ENCODE data around the gene STAT3. TPM values are rescaled to one million over a fixed set of nuclear protein-coding genes. Genes with fewer than 3 reads are reported as not detected.

The STAT3 gene
- total and polyA plus RNA-seq, 9 of the 15 experiments (the other 6 are each of a cell fraction or from before 2014, with no cell fraction given): 90.0 to 179 (median 114) TPM

DNA sequence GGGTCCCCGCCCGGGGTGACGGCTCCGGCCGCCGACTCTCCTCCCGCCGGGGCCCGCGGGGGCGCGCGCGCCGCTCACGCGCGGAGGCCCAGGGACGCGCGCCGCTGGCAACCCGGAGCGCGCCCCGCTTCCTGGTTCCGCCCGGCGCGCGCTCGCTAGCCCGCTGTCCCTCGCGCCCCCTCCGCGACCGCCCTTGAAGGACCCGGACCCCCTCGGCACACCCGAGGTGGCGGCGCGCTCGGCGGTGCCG lies 112.0 kb downstream of the STAT3 start, which contains the start of gene STAT5B (continued):
- no peak for TF ChIP-seq ZC3H8 (IDR thresholded peaks at IDR 0.05)
- TF ChIP-seq MCM7 (IDR thresholded peaks at IDR 0.05): no peak
- TF ChIP-seq ZNF324 (CRISPR knock-in tag; IDR thresholded peaks at IDR 0.05): no peak
- peak; percentile 89 for TF ChIP-seq CCNT2 (IDR thresholded peaks at IDR 0.05; ENCODE audit: borderline replicate concordance, extremely low read depth, insufficient read length, low read depth, low read length)
- TF ChIP-seq ZKSCAN3 (CRISPR knock-in tag; IDR thresholded peaks at IDR 0.05): no peak
- TF ChIP-seq, protein P1, sequence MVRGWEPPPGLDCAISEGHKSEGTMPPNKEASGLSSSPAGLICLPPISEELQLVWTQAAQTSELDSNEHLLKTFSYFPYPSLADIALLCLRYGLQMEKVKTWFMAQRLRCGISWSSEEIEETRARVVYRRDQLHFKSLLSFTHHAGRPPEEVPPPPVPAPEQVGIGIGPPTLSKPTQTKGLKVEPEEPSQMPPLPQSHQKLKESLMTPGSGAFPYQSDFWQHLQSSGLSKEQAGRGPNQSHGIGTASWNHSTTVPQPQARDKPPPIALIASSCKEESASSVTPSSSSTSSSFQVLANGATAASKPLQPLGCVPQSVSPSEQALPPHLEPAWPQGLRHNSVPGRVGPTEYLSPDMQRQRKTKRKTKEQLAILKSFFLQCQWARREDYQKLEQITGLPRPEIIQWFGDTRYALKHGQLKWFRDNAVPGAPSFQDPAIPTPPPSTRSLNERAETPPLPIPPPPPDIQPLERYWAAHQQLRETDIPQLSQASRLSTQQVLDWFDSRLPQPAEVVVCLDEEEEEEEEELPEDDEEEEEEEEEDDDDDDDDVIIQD (CRISPR knock-in tag; IDR thresholded peaks at IDR 0.05): no peak
- TF ChIP-seq PHF20 (IDR thresholded peaks at IDR 0.05; ENCODE audit: partially characterized antibody): no peak
- TF ChIP-seq, protein P2, sequence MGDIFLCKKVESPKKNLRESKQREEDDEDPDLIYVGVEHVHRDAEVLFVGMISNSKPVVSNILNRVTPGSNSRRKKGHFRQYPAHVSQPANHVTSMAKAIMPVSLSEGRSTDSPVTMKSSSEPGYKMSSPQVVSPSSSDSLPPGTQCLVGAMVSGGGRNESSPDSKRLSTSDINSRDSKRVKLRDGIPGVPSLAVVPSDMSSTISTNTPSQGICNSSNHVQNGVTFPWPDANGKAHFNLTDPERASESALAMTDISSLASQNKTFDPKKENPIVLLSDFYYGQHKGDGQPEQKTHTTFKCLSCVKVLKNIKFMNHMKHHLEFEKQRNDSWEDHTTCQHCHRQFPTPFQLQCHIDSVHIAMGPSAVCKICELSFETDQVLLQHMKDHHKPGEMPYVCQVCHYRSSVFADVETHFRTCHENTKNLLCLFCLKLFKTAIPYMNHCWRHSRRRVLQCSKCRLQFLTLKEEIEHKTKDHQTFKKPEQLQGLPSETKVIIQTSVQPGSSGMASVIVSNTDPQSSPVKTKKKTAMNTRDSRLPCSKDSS (IDR thresholded peaks at IDR 0.05; ENCODE audit: low read depth, partially characterized antibody): no peak
- TF ChIP-seq NONO (IDR thresholded peaks at IDR 0.05; ENCODE audit: low read depth in 2 of 2, low read length in 1 of 2): peak in 1 of 2 experiments; percentile 53; a peak in 1 of 4 replicates
- TF ChIP-seq, protein P3, sequence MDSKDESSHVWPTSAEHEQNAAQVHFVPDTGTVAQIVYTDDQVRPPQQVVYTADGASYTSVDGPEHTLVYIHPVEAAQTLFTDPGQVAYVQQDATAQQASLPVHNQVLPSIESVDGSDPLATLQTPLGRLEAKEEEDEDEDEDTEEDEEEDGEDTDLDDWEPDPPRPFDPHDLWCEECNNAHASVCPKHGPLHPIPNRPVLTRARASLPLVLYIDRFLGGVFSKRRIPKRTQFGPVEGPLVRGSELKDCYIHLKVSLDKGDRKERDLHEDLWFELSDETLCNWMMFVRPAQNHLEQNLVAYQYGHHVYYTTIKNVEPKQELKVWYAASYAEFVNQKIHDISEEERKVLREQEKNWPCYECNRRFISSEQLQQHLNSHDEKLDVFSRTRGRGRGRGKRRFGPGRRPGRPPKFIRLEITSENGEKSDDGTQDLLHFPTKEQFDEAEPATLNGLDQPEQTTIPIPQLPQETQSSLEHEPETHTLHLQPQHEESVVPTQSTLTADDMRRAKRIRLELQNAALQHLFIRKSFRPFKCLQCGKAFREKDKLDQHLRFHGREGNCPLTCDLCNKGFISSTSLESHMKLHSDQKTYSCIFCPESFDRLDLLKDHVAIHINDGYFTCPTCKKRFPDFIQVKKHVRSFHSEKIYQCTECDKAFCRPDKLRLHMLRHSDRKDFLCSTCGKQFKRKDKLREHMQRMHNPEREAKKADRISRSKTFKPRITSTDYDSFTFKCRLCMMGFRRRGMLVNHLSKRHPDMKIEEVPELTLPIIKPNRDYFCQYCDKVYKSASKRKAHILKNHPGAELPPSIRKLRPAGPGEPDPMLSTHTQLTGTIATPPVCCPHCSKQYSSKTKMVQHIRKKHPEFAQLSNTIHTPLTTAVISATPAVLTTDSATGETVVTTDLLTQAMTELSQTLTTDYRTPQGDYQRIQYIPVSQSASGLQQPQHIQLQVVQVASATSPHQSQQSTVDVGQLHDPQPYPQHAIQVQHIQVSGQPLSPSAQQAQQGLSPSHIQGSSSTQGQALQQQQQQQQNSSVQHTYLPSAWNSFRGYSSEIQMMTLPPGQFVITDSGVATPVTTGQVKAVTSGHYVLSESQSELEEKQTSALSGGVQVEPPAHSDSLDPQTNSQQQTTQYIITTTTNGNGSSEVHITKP (IDR thresholded peaks at IDR 0.05; ENCODE audit: partially characterized antibody): no peak
- TF ChIP-seq SRSF9 (IDR thresholded peaks at IDR 0.05; ENCODE audit: borderline replicate concordance, low read depth, low read length): no peak
- TF ChIP-seq ZNF583 (CRISPR knock-in tag; IDR thresholded peaks at IDR 0.05): no peak
- no peak for TF ChIP-seq ZNF140 (CRISPR knock-in tag; IDR thresholded peaks at IDR 0.05)
- TF ChIP-seq TAF1 (IDR thresholded peaks at IDR 0.05; ENCODE audit: control insufficient read depth, extremely low read depth, insufficient read depth, low read length, severe bottlenecking): peak; percentile 79
- TF ChIP-seq SMAD1 (IDR thresholded peaks at IDR 0.05; ENCODE audit: low read depth, low read length, partially characterized antibody): no peak
- TF ChIP-seq, protein P4, sequence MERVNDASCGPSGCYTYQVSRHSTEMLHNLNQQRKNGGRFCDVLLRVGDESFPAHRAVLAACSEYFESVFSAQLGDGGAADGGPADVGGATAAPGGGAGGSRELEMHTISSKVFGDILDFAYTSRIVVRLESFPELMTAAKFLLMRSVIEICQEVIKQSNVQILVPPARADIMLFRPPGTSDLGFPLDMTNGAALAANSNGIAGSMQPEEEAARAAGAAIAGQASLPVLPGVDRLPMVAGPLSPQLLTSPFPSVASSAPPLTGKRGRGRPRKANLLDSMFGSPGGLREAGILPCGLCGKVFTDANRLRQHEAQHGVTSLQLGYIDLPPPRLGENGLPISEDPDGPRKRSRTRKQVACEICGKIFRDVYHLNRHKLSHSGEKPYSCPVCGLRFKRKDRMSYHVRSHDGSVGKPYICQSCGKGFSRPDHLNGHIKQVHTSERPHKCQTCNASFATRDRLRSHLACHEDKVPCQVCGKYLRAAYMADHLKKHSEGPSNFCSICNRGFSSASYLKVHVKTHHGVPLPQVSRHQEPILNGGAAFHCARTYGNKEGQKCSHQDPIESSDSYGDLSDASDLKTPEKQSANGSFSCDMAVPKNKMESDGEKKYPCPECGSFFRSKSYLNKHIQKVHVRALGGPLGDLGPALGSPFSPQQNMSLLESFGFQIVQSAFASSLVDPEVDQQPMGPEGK (CRISPR knock-in tag; IDR thresholded peaks at IDR 0.05; ENCODE audit: borderline replicate concordance): no peak
- TF ChIP-seq NR3C1 (CRISPR knock-in tag; IDR thresholded peaks at IDR 0.05): no peak
- no peak for TF ChIP-seq SIN3A (IDR thresholded peaks at IDR 0.05; ENCODE audit: borderline replicate concordance in 2 of 2, control insufficient read depth in 1 of 2, low read depth in 2 of 2, low read length in 2 of 2)
- no peak for TF ChIP-seq ZNF699 (CRISPR knock-in tag; IDR thresholded peaks at IDR 0.05; ENCODE audit: insufficient replicate concordance)
- TF ChIP-seq TAF7 (tag; IDR thresholded peaks at IDR 0.05): no peak
- TF ChIP-seq RFX1 (IDR thresholded peaks at IDR 0.05): no peak
- TF ChIP-seq SIRT6 (IDR thresholded peaks at IDR 0.05; ENCODE audit: low read depth, low read length): no peak
